Activated T-cell treated with anti-CD3 and anti-CD28 coated beads for 24 hours (primary cell): ENCODE results near the gene PDE4C.

Source experiments
- DNase-seq: peaks from one replicate; pipeline ENCODE4 v3.0.0-alpha.2; 2020; ENCODE audit warnings: low read depth

Gene PDE4C

GRCh38 chr19:18225702-18226468 lies at the start of gene PDE4C:
PDE4C (minus strand) TSS chr19:18226438; CDS start chr19:18226415, 23 bp downstream.
- no peak for DNase-seq

GRCh38 chr19:18274781-18275356 lies 48.6 kb upstream of the PDE4C start:
- no peak for DNase-seq

- no peak for DNase-seq
Observed at GRCh38 chr19:18274219-18274780, 48.1 kb upstream of the PDE4C start, which contains the start of gene IQCN. IQCN (minus strand) TSS chr19:18274452; CDS start chr19:18269478, 4,974 bp downstream.

- no peak for DNase-seq
Observed at GRCh38 chr19:18273561-18274218, 47.5 kb upstream of the PDE4C start.

- DNase-seq, result no peak
Observed at GRCh38 chr19:18271433-18271841, 45.2 kb upstream of the PDE4C start.

- DNase-seq, result no peak
Observed at GRCh38 chr19:18270326-18270725, 44.1 kb upstream of the PDE4C start.

- no peak for DNase-seq
Observed at GRCh38 chr19:18269070-18269723, 43.0 kb upstream of the PDE4C start.

- DNase-seq, result no peak
Observed at GRCh38 chr19:18266771-18267686, 40.8 kb upstream of the PDE4C start.

- no peak for DNase-seq
Observed at GRCh38 chr19:18265582-18265981, 39.3 kb upstream of the PDE4C start.

- no peak for DNase-seq
Observed at GRCh38 chr19:18264971-18265540, 38.8 kb upstream of the PDE4C start.

- DNase-seq, result no peak
Observed at GRCh38 chr19:18264137-18264854, 38.1 kb upstream of the PDE4C start.

- no peak for DNase-seq
Observed at GRCh38 chr19:18263324-18264136, 37.3 kb upstream of the PDE4C start.

- no peak for DNase-seq
Observed at GRCh38 chr19:18262917-18263316, 36.7 kb upstream of the PDE4C start.

- no peak for DNase-seq
Observed at GRCh38 chr19:18262144-18262543, 35.9 kb upstream of the PDE4C start.

- no peak for DNase-seq
Observed at GRCh38 chr19:18261474-18261873, 35.2 kb upstream of the PDE4C start.

GRCh38 chr19:18259893-18260292 lies 33.7 kb upstream of the PDE4C start:
- no peak for DNase-seq

GRCh38 chr19:18257503-18258470 lies 31.5 kb upstream of the PDE4C start:
- no peak for DNase-seq
